Neutrophil (primary cell): ENCODE data around the gene POLR3F.
"Not testable (repeated sequence)": the region's sequence is repeated elsewhere in the genome, so short reads cannot be mapped to it uniquely, and the experiment has no call there.

Source experiments
- H3K27ac ChIP-seq: fragments of 200-600 bp; sonication (generic); 2 replicates; pipeline ENCODE4 v1.5.1; 2016; ENCODE audit warnings: mild to moderate bottlenecking, moderate library complexity
- H3K27me3 ChIP-seq: fragments of 200-600 bp; sonication (generic); 2 replicates; pipeline ENCODE4 v1.6.0; 2016; ENCODE audit warnings: mild to moderate bottlenecking
- H3K36me3 ChIP-seq: fragments of 200-600 bp; sonication (generic); 2 replicates; pipeline ENCODE4 v1.5.1; 2017
- H3K4me1 ChIP-seq, 2 experiments: fragments of 200-600 bp in 1 of 2; sonication (generic) in 1 of 2; 1 replicate in 1 of 2; 2 replicates in 1 of 2; pipeline versions ENCODE4 v1.5.1 to v1.6.1; 2013 to 2016; ENCODE audit warnings: low read depth in 1 of 2, low read length in 1 of 2, mild to moderate bottlenecking in 1 of 2, moderate library complexity in 1 of 2; ENCODE audit not compliant: control insufficient read depth in 1 of 2, insufficient read depth in 1 of 2
- H3K4me3 ChIP-seq, 2 experiments: fragments of 200-600 bp in 1 of 2; sonication (generic) in 1 of 2; 1 replicate in 1 of 2; 2 replicates in 1 of 2; pipeline ENCODE4 v1.5.1; 2013 to 2016; ENCODE audit warnings: low read depth in 1 of 2, low read length in 1 of 2, mild to moderate bottlenecking in 1 of 2, moderate library complexity in 1 of 2
- H3K9me3 ChIP-seq: fragments of 200-600 bp; sonication (generic); 2 replicates; pipeline ENCODE4 v1.5.1; 2016
- TF ChIP-seq, protein P1 (sequence below): fragments of 200-600 bp; sonication (generic); IDR thresholded peaks from 2 replicates; pipeline ENCODE4 v1.5.1; 2016; ENCODE audit warnings: antibody characterized with exemption

Gene POLR3F

DNA sequence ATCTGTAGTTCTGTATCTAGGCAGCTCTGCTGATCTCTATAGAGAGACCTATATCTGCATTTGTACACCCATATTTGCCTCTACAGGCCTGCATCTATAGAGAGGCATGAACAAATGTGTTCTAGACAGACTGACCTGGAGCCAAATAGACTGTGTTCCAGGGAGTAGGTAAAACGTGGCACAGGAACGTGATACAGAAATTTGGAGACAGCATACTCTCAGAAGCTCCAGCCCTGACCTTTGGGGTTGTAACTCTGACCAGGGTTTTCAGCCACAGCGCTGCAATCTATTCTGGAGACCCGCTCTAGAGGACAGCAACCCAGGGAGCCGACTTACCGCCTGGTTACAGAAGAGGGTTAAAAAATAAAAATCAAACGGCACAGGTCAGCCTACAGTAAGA lies 28.9 kb downstream of the POLR3F start:
- no peaks in the 10 kb centered on the region for H3K9me3 ChIP-seq
- no peak overlapping the region for H3K4me3 ChIP-seq
- peaks cover 43 to 52% of the 10 kb centered on the region in 2 experiments for H3K4me1 ChIP-seq
- no peak overlapping the region for H3K27ac ChIP-seq
- TF ChIP-seq, protein P1, sequence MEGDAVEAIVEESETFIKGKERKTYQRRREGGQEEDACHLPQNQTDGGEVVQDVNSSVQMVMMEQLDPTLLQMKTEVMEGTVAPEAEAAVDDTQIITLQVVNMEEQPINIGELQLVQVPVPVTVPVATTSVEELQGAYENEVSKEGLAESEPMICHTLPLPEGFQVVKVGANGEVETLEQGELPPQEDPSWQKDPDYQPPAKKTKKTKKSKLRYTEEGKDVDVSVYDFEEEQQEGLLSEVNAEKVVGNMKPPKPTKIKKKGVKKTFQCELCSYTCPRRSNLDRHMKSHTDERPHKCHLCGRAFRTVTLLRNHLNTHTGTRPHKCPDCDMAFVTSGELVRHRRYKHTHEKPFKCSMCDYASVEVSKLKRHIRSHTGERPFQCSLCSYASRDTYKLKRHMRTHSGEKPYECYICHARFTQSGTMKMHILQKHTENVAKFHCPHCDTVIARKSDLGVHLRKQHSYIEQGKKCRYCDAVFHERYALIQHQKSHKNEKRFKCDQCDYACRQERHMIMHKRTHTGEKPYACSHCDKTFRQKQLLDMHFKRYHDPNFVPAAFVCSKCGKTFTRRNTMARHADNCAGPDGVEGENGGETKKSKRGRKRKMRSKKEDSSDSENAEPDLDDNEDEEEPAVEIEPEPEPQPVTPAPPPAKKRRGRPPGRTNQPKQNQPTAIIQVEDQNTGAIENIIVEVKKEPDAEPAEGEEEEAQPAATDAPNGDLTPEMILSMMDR = no peak
- H3K27me3 ChIP-seq = no peaks in the 10 kb centered on the region
- H3K36me3 ChIP-seq = peaks cover 2% of the 10 kb centered on the region

- Histone ChIP-seq H3K27ac (peak within 1 kb of the TSS; percentile 58), H3K36me3 (no peaks in the 10 kb centered on the region)
- TF ChIP-seq, protein P1 = no peak
Observed at GRCh38 chr20:18496740-18497592, 29.8 kb downstream of the POLR3F start, which contains the start of gene RBBP9. Gene RBBP9, minus strand, starts transcription at chr20:18497225. Its CDS starts 58 bp downstream, at chr20:18497167.

GRCh38 chr20:18497603-18498002 lies 30.4 kb downstream of the POLR3F start:
- Histone ChIP-seq H3K36me3 (no peaks in the 10 kb centered on the region), H3K27me3 (no peaks in the 10 kb centered on the region), H3K4me3 (peak overlapping the region in 1 of 2 experiments; percentile 84), H3K9me3 (no peaks in the 10 kb centered on the region), H3K4me1 (peaks cover 40 to 51% of the 10 kb centered on the region in 2 experiments), H3K27ac (no peak overlapping the region)
- TF ChIP-seq, protein P1 = no peak

More at GRCh38 chr20:18496740-18497592, 29.8 kb downstream of the POLR3F start, which contains the start of gene RBBP9:
- H3K4me3 ChIP-seq = peak within 1 kb of the TSS; percentile 70 to 84
- H3K27me3 ChIP-seq = no peaks in the 10 kb centered on the region
- no peaks in the 10 kb centered on the region for H3K9me3 ChIP-seq
- peaks cover 43 to 52% of the 10 kb centered on the region in 2 experiments for H3K4me1 ChIP-seq

- H3K36me3 ChIP-seq, H3K4me3 ChIP-seq, H3K27ac ChIP-seq, H3K9me3 ChIP-seq, H3K27me3 ChIP-seq: not testable (repeated sequence)
- peaks cover 9 to 18% of the 10 kb centered on the region in 2 experiments for H3K4me1 ChIP-seq
Observed at GRCh38 chr20:18501672-18502071, 34.5 kb downstream of the POLR3F start.

DNA sequence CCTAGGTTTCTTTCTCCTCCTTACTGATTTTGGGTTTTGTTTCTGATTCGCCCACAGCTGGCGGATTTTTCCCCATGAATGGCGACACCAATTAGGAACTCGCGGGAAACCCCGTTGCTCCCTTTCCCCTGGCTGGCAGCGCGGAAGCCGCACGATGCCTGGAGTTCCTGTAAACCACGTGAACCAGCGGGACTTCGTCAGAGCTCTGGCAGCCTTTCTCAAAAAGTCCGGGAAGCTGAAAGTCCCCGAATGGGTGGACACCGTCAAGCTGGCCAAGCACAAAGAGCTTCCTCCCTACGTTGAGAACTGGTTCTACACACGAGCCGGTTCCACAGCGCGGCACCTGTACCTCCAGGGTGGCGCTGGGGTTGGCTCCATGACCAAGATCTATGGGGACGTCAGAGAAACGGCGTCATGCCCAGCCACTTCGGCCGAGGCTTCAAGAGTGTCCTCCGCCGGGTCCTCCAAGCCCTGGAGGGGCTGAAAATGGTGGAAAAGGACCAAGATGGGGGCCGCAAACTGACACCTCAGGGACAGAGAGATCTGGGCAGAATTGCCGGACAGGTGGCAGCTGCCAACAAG lies 37.4 kb downstream of the POLR3F start:
- Histone ChIP-seq H3K27me3 (peaks cover 8% of the 10 kb centered on the region), H3K4me3 (no peak overlapping the region), H3K27ac (no peak overlapping the region), H3K4me1 (peaks cover 18 to 21% of the 10 kb centered on the region in 2 experiments), H3K36me3 (no peaks in the 10 kb centered on the region), H3K9me3 (no peaks in the 10 kb centered on the region)
- TF ChIP-seq, protein P1 = no peak

- Histone ChIP-seq H3K9me3 (no peaks in the 10 kb centered on the region), H3K27me3 (peaks cover 8% of the 10 kb centered on the region), H3K27ac (peak overlapping the region; percentile 98), H3K36me3 (no peaks in the 10 kb centered on the region), H3K4me3 (peak overlapping the region; percentile 78 to 79), H3K4me1 (peaks cover 34 to 39% of the 10 kb centered on the region in 2 experiments)
- TF ChIP-seq, protein P1 = no peak
Observed at GRCh38 chr20:18506744-18507143, 39.6 kb downstream of the POLR3F start.
